H1 (cell line): ENCODE results near the gene SLC24A4. TPM values are rescaled to one million over a fixed set of nuclear protein-coding genes. Genes with fewer than 3 reads are reported as not detected.

Experiments used
- CTCF ChIA-PET: fragments of 300-600 bp; sonication (Branson Sonifier 250); formaldehyde crosslinking; loops from one replicate; lab custom pipeline; 2021; ENCODE audit not compliant: partially characterized antibody; lab: Charles Lee
- POLR2A ChIA-PET: fragments of 300-600 bp; sonication (Branson Sonifier 250); formaldehyde crosslinking; loops from one replicate; lab custom pipeline; 2021; ENCODE audit warnings: inconsistent platforms; ENCODE audit not compliant: partially characterized antibody; lab: Charles Lee
- DNase-seq, 2 experiments: peaks; one replicate each; pipeline versions ENCODE4 v3.0.0 to v3.0.0-alpha.2; 2010 to 2022; ENCODE audit warnings: low spot score in 2 of 2, low read depth in 1 of 2, mixed read lengths in 1 of 2
- FAIRE-seq: peaks from 2 replicates; lab custom pipeline; 2011; peaks lifted over from hg19 to GRCh38; lab: Jason Lieb, UNC
- H2AFZ ChIP-seq: 2 replicates; pipeline ENCODE4 v1.8.1; 2012; ENCODE audit warnings: low read length, inconsistent platforms
- H2AK5ac ChIP-seq: 2 replicates; pipeline ENCODE4 v1.6.1; 2013; ENCODE audit warnings: low read depth, low read length
- H2BK120ac ChIP-seq: replicated peaks from 2 replicates; pipeline ENCODE3; 2013; ENCODE audit warnings: low read depth, low read length, inconsistent platforms
- H2BK12ac ChIP-seq: 2 replicates; pipeline ENCODE4 v1.6.1; 2013; ENCODE audit warnings: low read depth, low read length
- H2BK15ac ChIP-seq: 2 replicates; pipeline ENCODE4 v1.6.1; 2013; ENCODE audit warnings: low read length
- H2BK20ac ChIP-seq: 2 replicates; pipeline ENCODE4 v1.6.1; 2013; ENCODE audit warnings: low read length
- H2BK5ac ChIP-seq: 2 replicates; pipeline ENCODE4 v1.6.1; 2013; ENCODE audit warnings: low read depth, low read length
- H3K14ac ChIP-seq: 2 replicates; pipeline ENCODE4 v1.6.1; 2013; ENCODE audit warnings: inconsistent platforms; ENCODE audit not compliant: insufficient read length
- H3K18ac ChIP-seq: 2 replicates; pipeline ENCODE4 v1.6.1; 2013; ENCODE audit warnings: low read length; ENCODE audit errors: extremely low read depth
- H3K23ac ChIP-seq: 2 replicates; pipeline ENCODE4 v1.6.1; 2013; ENCODE audit warnings: inconsistent platforms; ENCODE audit not compliant: insufficient read length
- H3K23me2 ChIP-seq: 2 replicates; pipeline ENCODE4 v1.6.1; 2013; ENCODE audit warnings: low read depth, low read length
- H3K27ac ChIP-seq: 2 replicates; pipeline ENCODE4 v1.6.1; 2011; ENCODE audit warnings: low read depth, low read length, inconsistent platforms
- H3K27me3 ChIP-seq, 4 experiments: replicated peaks in 1 of 4; 1 replicate in 1 of 4; 2 replicates in 3 of 4; pipeline versions ENCODE4 v1.6.1 to v1.8.1; 2011 to 2013; ENCODE audit warnings: low read length in 3 of 4, mild to moderate bottlenecking in 3 of 4, inconsistent platforms in 2 of 4, mixed read lengths in 2 of 4, moderate library complexity in 1 of 4; ENCODE audit not compliant: control insufficient read depth in 3 of 4, insufficient read depth in 3 of 4; ENCODE audit errors: extremely low read depth in 1 of 4
- H3K36me3 ChIP-seq, 4 experiments: 2 replicates each; pipeline versions ENCODE4 v1.6.1 to v1.8.1; 2011 to 2013; ENCODE audit warnings: mild to moderate bottlenecking in 4 of 4, low read length in 3 of 4, moderate library complexity in 2 of 4, control low read depth in 1 of 4, inconsistent platforms in 1 of 4; ENCODE audit not compliant: insufficient read depth in 4 of 4, control insufficient read depth in 2 of 4
- H3K4ac ChIP-seq: replicated peaks from 2 replicates; pipeline ENCODE3; 2013; ENCODE audit warnings: low read length, low read depth, mixed read lengths, inconsistent platforms; ENCODE audit not compliant: insufficient read length
- H3K4me1 ChIP-seq, 4 experiments: replicated peaks in 1 of 4; 1 replicate in 1 of 4; 2 replicates in 3 of 4; pipeline versions ENCODE4 v1.6.1 to v1.8.1; 2011 to 2013; ENCODE audit warnings: low read length in 3 of 4, inconsistent platforms in 2 of 4, mixed read lengths in 1 of 4; ENCODE audit not compliant: insufficient read depth in 4 of 4, control insufficient read depth in 3 of 4
- H3K4me2 ChIP-seq, 2 experiments: 2 replicates each; pipeline versions ENCODE4 v1.6.1 to v1.8.1; 2011 to 2013; ENCODE audit warnings: low read depth in 2 of 2, low read length in 2 of 2, control low read depth in 1 of 2, inconsistent platforms in 1 of 2, mild to moderate bottlenecking in 1 of 2; ENCODE audit not compliant: insufficient read depth in 1 of 2
- H3K4me3 ChIP-seq, 4 experiments: fragments of 200-600, 300-600 bp in 1 of 4; sonication (generic), shearing (Covaris generic), sonication (Bioruptor Twin) in 1 of 4; 2 replicates each; pipeline versions ENCODE4 v1.5.1 to v1.8.1; 2011 to 2016; ENCODE audit warnings: low read length in 4 of 4, low read depth in 3 of 4, control low read depth in 2 of 4, inconsistent platforms in 2 of 4, mild to moderate bottlenecking in 2 of 4, mixed read lengths in 1 of 4, moderate library complexity in 1 of 4; ENCODE audit not compliant: insufficient read depth in 2 of 4; ENCODE audit errors: extremely low read depth in 1 of 4
- H3K56ac ChIP-seq: replicated peaks from 2 replicates; pipeline ENCODE3; 2013; ENCODE audit warnings: low read depth, mild to moderate bottlenecking, mixed read lengths, low read length, inconsistent platforms; ENCODE audit not compliant: insufficient read length
- H3K79me1 ChIP-seq: 2 replicates; pipeline ENCODE4 v1.6.1; 2013; ENCODE audit warnings: low read depth, low read length, control low read depth
- H3K79me2 ChIP-seq, 2 experiments: 2 replicates each; pipeline versions ENCODE4 v1.6.1 to v1.8.1; 2012 to 2013; ENCODE audit warnings: low read length in 2 of 2, mild to moderate bottlenecking in 2 of 2, inconsistent platforms in 1 of 2; ENCODE audit not compliant: insufficient read depth in 2 of 2, control insufficient read depth in 1 of 2
- H3K9ac ChIP-seq, 4 experiments: replicated peaks in 1 of 4; 1 replicate in 1 of 4; 2 replicates in 3 of 4; pipeline versions ENCODE4 v1.6.1 to v1.8.1; 2011 to 2013; ENCODE audit warnings: low read depth in 3 of 4, low read length in 3 of 4, control low read depth in 2 of 4, mild to moderate bottlenecking in 2 of 4, moderate library complexity in 2 of 4, inconsistent platforms in 1 of 4; ENCODE audit errors: extremely low read depth in 1 of 4
- H3K9me3 ChIP-seq, 2 experiments: 2 replicates each; pipeline versions ENCODE4 v1.6.1 to v1.8.1; 2012 to 2013; ENCODE audit warnings: mild to moderate bottlenecking in 2 of 2, moderate library complexity in 2 of 2, control low read depth in 1 of 2, inconsistent platforms in 1 of 2, low read depth in 1 of 2, low read length in 1 of 2, mixed read lengths in 1 of 2; ENCODE audit not compliant: insufficient read depth in 2 of 2
- H4K20me1 ChIP-seq, 2 experiments: replicated peaks in 1 of 2; 2 replicates each; pipeline versions ENCODE3 to v1.8.1; 2011 to 2013; ENCODE audit warnings: inconsistent platforms in 2 of 2, low read length in 2 of 2, mild to moderate bottlenecking in 1 of 2; ENCODE audit not compliant: insufficient read depth in 2 of 2, control insufficient read depth in 1 of 2
- H4K5ac ChIP-seq: 2 replicates; pipeline ENCODE4 v1.6.1; 2013; ENCODE audit warnings: low read length, low read depth, mixed read lengths, inconsistent platforms; ENCODE audit not compliant: insufficient read length
- H4K8ac ChIP-seq: 2 replicates; pipeline ENCODE4 v1.8.0; 2013; ENCODE audit warnings: mild to moderate bottlenecking, moderate library complexity, low read length, inconsistent platforms; ENCODE audit not compliant: insufficient read depth; ENCODE audit errors: extremely low read depth
- H4K91ac ChIP-seq: replicated peaks from 2 replicates; pipeline ENCODE3; 2013; ENCODE audit warnings: low read length, mixed read lengths, inconsistent platforms; ENCODE audit not compliant: insufficient read length
- GABPA ChIP-seq: IDR thresholded peaks from 2 replicates; pipeline ENCODE4 v1.6.1; 2011; ENCODE audit warnings: mild to moderate bottlenecking, low read length, moderate library complexity, borderline replicate concordance; ENCODE audit not compliant: insufficient read depth
- GTF2F1 ChIP-seq: IDR thresholded peaks from 2 replicates; pipeline ENCODE4 v1.6.1; 2012; ENCODE audit warnings: low read depth, low read length, improper control_type of control experiment, borderline replicate concordance
- KDM5A ChIP-seq: fragments of 200-600 bp; IDR thresholded peaks from 2 replicates; pipeline ENCODE4 v1.7.1; 2012; ENCODE audit warnings: mild to moderate bottlenecking, low read length, inconsistent platforms, mixed read lengths
- NANOG ChIP-seq: IDR thresholded peaks from 2 replicates; pipeline ENCODE4 v1.6.1; 2011; ENCODE audit warnings: low read length, low read depth, mild to moderate bottlenecking, inconsistent platforms; ENCODE audit not compliant: insufficient read depth, poor library complexity, severe bottlenecking
- PHF8 ChIP-seq: fragments of 200-600 bp; sonication (generic); conservative IDR thresholded peaks from 2 replicates; pipeline ENCODE4 v1.7.1; 2012; ENCODE audit warnings: low read depth, mild to moderate bottlenecking, inconsistent platforms, low read length, moderate library complexity
- POLR2A ChIP-seq, 2 experiments: IDR thresholded peaks; 1 replicate in 1 of 2; 2 replicates in 1 of 2; pipeline ENCODE4 v1.6.1; 2011; ENCODE audit warnings: low read depth in 2 of 2, low read length in 2 of 2, mild to moderate bottlenecking in 2 of 2; ENCODE audit errors: control extremely low read depth in 1 of 2
- SIN3A ChIP-seq, 2 experiments: IDR thresholded peaks in 1 of 2; conservative IDR thresholded peaks in 1 of 2; 2 replicates each; pipeline ENCODE4 v1.6.1; 2011 to 2012; ENCODE audit warnings: low read length in 2 of 2, improper control_type of control experiment in 1 of 2, low read depth in 1 of 2, mild to moderate bottlenecking in 1 of 2
- SRF ChIP-seq: IDR thresholded peaks from 2 replicates; pipeline ENCODE4 v1.6.1; 2011; ENCODE audit warnings: mild to moderate bottlenecking, low read depth, low read length, moderate library complexity
- ZNF274 ChIP-seq: IDR thresholded peaks from 2 replicates; pipeline ENCODE4 v1.7.0; 2012; ENCODE audit warnings: low read length, borderline replicate concordance; ENCODE audit errors: extremely low read depth
- WGBS, 2 experiments: shearing (Covaris generic) in 1 of 2; methylation state at CpG; one replicate each; pipeline versions ENCODE4 v1.1.6 to v1.1.7; 2013 to 2015; ENCODE audit warnings: low lambda C conversion rate in 2 of 2, mixed read lengths in 2 of 2, inconsistent platforms in 1 of 2, low coverage in 1 of 2, missing lambda C conversion rate in 1 of 2; ENCODE audit not compliant: insufficient replicate concordance in 2 of 2, insufficient coverage in 1 of 2, insufficient read length in 1 of 2; ENCODE audit errors: extremely low coverage in 1 of 2, missing lambda C conversion rate in 1 of 2; 5-methylcytosine and 5-hydroxymethylcytosine counted together
- polyA plus RNA-seq, 7 experiments: library from polyadenylated mRNA; depleted of rRNA in 3 of 7; stranded (reverse) in 5 of 7; unstranded in 2 of 7; fragments of >200 nt in 5 of 7; fragments of 200-250 nt in 2 of 7; gene quantifications; 1 replicate in 5 of 7; 2 replicates in 1 of 7; 4 replicates in 1 of 7; pipeline versions ENCODE4 v1.2.1 to v1.2.3, GENCODE V29; 2011 to 2013; ENCODE audit warnings: missing spikeins in 2 of 7, mixed read lengths in 2 of 7
- total RNA-seq: library from RNA; stranded (reverse); fragmentation: NEBNext Ultra II Directional; extraction: Animal tissue kit (Norgen Biotek cat#: 25700); gene quantifications from 2 replicates; pipeline ENCODE4 v1.2.1, GENCODE V29; 2021

SLC24A4 gene
- total and polyA plus RNA-seq, 2 of the 8 experiments (the other 6 are each of a cell fraction or from before 2014, with no cell fraction given), result 0.27 to 0.89 TPM

- Histone ChIP-seq H3K4me1 (peaks cover 0 to 13% (median 1%) of the 10 kb centered on the region in 4 experiments; a peak in 5 of 7 replicates), H3K56ac (no peak overlapping the region), H2BK12ac (no peak overlapping the region), H3K4me3 (no peak overlapping the region), H2BK20ac (no peak overlapping the region), H3K23ac (no peak overlapping the region), H3K4ac (no peak overlapping the region), H3K27ac (no peak overlapping the region), H4K91ac (no peak overlapping the region), H4K8ac (no peak overlapping the region), H3K23me2 (0 out of 2 replicates have a peak, but pooled peaks cover 2% of the 10 kb centered on the region), H3K9me3 (no peaks in the 10 kb centered on the region), H3K36me3 (no peaks in the 10 kb centered on the region), H3K79me2 (no peaks in the 10 kb centered on the region), H3K27me3 (no peaks in the 10 kb centered on the region), H2BK120ac (no peak overlapping the region), H2AK5ac (no peak overlapping the region), H4K20me1 (no peaks in the 10 kb centered on the region), H2AFZ (no peak overlapping the region), H2BK15ac (no peak overlapping the region), H3K14ac (no peak overlapping the region), H3K9ac (no peak overlapping the region), H4K5ac (no peak overlapping the region), H3K4me2 (no peak overlapping the region), H3K18ac (no peak overlapping the region), H3K79me1 (no peaks in the 10 kb centered on the region), H2BK5ac (no peak overlapping the region)
- DNase-seq (no peak), FAIRE-seq (no peak)
- WGBS, 2 experiments, result 90% methylated on average over 1 of the region's 1 CpG; no CpG with 5 or more reads in 1 of the 2 experiments
- POLR2A ChIA-PET, result no interaction called here
- CTCF ChIA-PET, result interaction anchor here (1.1 kb wide), 1 partner anchor 35 kb away, joined by 3 read pairs; no protein-coding TSS in a partner anchor
- TF ChIP-seq NANOG, result no peak
- no peak for TF ChIP-seq KDM5A
- no peak for TF ChIP-seq GTF2F1
- no peak for TF ChIP-seq SRF
- TF ChIP-seq ZNF274, result no peak
- TF ChIP-seq SIN3A (conservative IDR thresholded peaks at IDR 0.05 in 1 of 2, IDR thresholded peaks at IDR 0.05 in 1 of 2; ENCODE audit: low read depth in 1 of 2, low read length in 2 of 2), result no peak
- no peak for TF ChIP-seq POLR2A (IDR thresholded peaks at IDR 0.05; ENCODE audit: control extremely low read depth in 1 of 2, low read depth in 2 of 2, low read length in 2 of 2)
- TF ChIP-seq GABPA, result no peak
- no peak for TF ChIP-seq PHF8
Observed at GRCh38 chr14:92387578-92387977, 64.6 kb downstream of the SLC24A4 start.
